Activated CD4-positive, alpha-beta T cell treated with anti-CD3 and anti-CD28 coated beads, Interleukin-2, amount 50 U/mL, for 48 hours (primary cell): ENCODE data around the gene KCTD16.

Source experiments
- DNase-seq, 2 experiments: peaks; one replicate each; pipeline ENCODE4 v3.0.0-alpha.2; 2020

KCTD16 gene

GRCh38 chr5:144295284-144295683 is 124.6 kb downstream of the KCTD16 start:
- DNase-seq, result no peak

GRCh38 chr5:144297081-144297480 is 126.4 kb downstream of the KCTD16 start:
- no peak for DNase-seq

- no peak for DNase-seq
These were observed 128.0 kb downstream of the KCTD16 start for GRCh38 chr5:144298658-144299057.

- no peak for DNase-seq
These were observed 134.0 kb downstream of the KCTD16 start for GRCh38 chr5:144304688-144305087.

GRCh38 chr5:144307736-144308135 is 137.1 kb downstream of the KCTD16 start:
- DNase-seq, result no peak

GRCh38 chr5:144308174-144308573 is 137.5 kb downstream of the KCTD16 start:
- DNase-seq, result no peak

GRCh38 chr5:144308906-144309670 is 138.4 kb downstream of the KCTD16 start:
- no peak for DNase-seq

GRCh38 chr5:144310621-144311020 is 139.9 kb downstream of the KCTD16 start:
- no peak for DNase-seq

GRCh38 chr5:144313147-144313726 is 142.6 kb downstream of the KCTD16 start:
- no peak for DNase-seq

GRCh38 chr5:144315026-144315425 is 144.4 kb downstream of the KCTD16 start:
- no peak for DNase-seq

- DNase-seq, result no peak
These were observed 145.4 kb downstream of the KCTD16 start for GRCh38 chr5:144315994-144316634.

GRCh38 chr5:144318011-144318410 is 147.3 kb downstream of the KCTD16 start:
- no peak for DNase-seq

- no peak for DNase-seq
These were observed 147.8 kb downstream of the KCTD16 start for GRCh38 chr5:144318460-144318859.

GRCh38 chr5:144323181-144323580 is 152.5 kb downstream of the KCTD16 start:
- no peak for DNase-seq

- no peak for DNase-seq
These were observed 154.9 kb downstream of the KCTD16 start for GRCh38 chr5:144325532-144325931.

- DNase-seq, result no peak
These were observed 157.8 kb downstream of the KCTD16 start for GRCh38 chr5:144328494-144328893.

GRCh38 chr5:144328980-144329379 is 158.3 kb downstream of the KCTD16 start:
- no peak for DNase-seq

GRCh38 chr5:144329681-144330080 is 159.0 kb downstream of the KCTD16 start:
- DNase-seq, result no peak

- no peak for DNase-seq
These were observed 160.7 kb downstream of the KCTD16 start for GRCh38 chr5:144331361-144331760.

GRCh38 chr5:144332265-144332664 is 161.6 kb downstream of the KCTD16 start:
- DNase-seq, result no peak

GRCh38 chr5:144333336-144333920 is 162.8 kb downstream of the KCTD16 start:
- no peak for DNase-seq

GRCh38 chr5:144335561-144335960 is 164.9 kb downstream of the KCTD16 start:
- DNase-seq, result no peak

- no peak for DNase-seq
These were observed 165.7 kb downstream of the KCTD16 start for GRCh38 chr5:144336191-144336961.
